ENCODE results near the gene COQ3.
A peak's percentile ranks its signal among the peaks of the same experiment; 100 is the strongest.

The COQ3 gene

DNA sequence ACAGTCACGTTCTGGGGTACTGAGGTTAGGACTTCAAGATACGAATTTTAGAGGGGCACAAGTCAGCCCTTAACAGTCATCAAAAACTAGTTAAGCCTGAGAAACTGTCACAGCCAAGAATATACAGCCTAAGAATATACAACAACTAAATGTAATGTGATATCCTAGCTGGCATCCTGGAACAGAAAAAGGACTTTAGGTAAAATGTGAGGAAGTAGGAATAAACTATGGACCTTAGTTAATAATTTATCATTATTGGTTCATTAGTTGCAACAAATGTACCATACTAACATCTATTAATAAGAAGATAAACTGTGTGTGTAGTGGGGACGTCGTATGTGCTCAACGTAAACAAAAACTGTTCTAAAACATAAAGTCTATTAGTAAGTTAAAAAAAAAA is 30.0 kb upstream of the COQ3 start:
- H3K4me2 ChIP-seq: peak overlapping the region; percentile 89
- H4K20me1 ChIP-seq: peaks cover 56% of the 10 kb centered on the region
- no peaks in the 10 kb centered on the region for H3K9me3 ChIP-seq
- peak overlapping the region; percentile 93; the same call in 1 of the 2 replicates for H3K27ac ChIP-seq
- H3K4me1 ChIP-seq: peaks cover 39% of the 10 kb centered on the region
- H3K9ac ChIP-seq: peak overlapping the region; percentile 89
- peaks cover 25% of the 10 kb centered on the region for H3K36me3 ChIP-seq
- H3K27me3 ChIP-seq: no peaks in the 10 kb centered on the region
- H3K4me3 ChIP-seq: peak overlapping the region; percentile 73
- no peak for TF ChIP-seq Cebpa-rat (IDR thresholded peaks at IDR 0.05)

- TF ChIP-seq Cebpa-rat (IDR thresholded peaks at IDR 0.05): no peak
- Histone ChIP-seq H3K9ac (no peak overlapping the region), H3K36me3 (peaks cover 30% of the 10 kb centered on the region), H3K27me3 (no peaks in the 10 kb centered on the region), H3K4me2 (peak overlapping the region; percentile 89), H3K4me3 (0 out of 2 replicates have a peak overlapping the region, but pooled peaks have one; percentile 73), H4K20me1 (peaks cover 68% of the 10 kb centered on the region), H3K4me1 (peaks cover 38% of the 10 kb centered on the region), H3K9me3 (no peaks in the 10 kb centered on the region), H3K27ac (no peak overlapping the region)
Observed at GRCh38 chr6:99422912-99423311, 28.9 kb upstream of the COQ3 start.

GRCh38 chr6:99416892-99417767 is 23.1 kb upstream of the COQ3 start:
- H3K4me1 ChIP-seq: 0 out of 2 replicates have a peak, but pooled peaks cover under 1% of the 10 kb centered on the region
- no peaks in the 10 kb centered on the region for H3K9me3 ChIP-seq
- no peak overlapping the region for H3K9ac ChIP-seq
- no peak overlapping the region for H3K27ac ChIP-seq
- no peak for TF ChIP-seq Cebpa-rat (IDR thresholded peaks at IDR 0.05)
- peaks cover 54% of the 10 kb centered on the region for H3K36me3 ChIP-seq
- no peaks in the 10 kb centered on the region for H3K27me3 ChIP-seq
- no peak overlapping the region for H3K4me3 ChIP-seq
- H4K20me1 ChIP-seq: peaks cover 100% of the 10 kb centered on the region
- no peak overlapping the region for H3K4me2 ChIP-seq

DNA sequence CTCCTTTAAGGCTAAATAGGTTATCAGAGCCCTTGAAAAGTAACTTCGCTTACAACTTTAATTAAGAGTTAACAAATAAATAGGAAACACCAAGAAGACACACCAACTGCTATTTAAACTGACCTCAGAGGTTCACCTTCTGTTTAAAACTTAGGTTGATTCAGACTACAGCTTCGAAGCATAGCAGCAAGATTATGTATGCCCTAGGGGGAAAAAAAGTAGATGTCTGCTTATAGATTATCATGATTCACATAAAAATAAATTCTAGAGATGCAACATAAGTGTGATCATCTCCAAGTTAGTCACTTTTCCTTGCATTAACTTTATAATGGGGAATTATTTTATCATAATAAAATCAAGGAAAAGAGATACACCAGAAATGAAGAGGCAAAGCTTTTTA is 22.2 kb upstream of the COQ3 start:
- Histone ChIP-seq H3K4me3 (no peak overlapping the region), H3K9ac (no peak overlapping the region), H3K36me3 (peaks cover 54% of the 10 kb centered on the region), H3K9me3 (no peaks in the 10 kb centered on the region), H3K4me2 (no peak overlapping the region), H3K27me3 (no peaks in the 10 kb centered on the region), H4K20me1 (peaks cover 100% of the 10 kb centered on the region), H3K27ac (no peak overlapping the region), H3K4me1 (no peaks in the 10 kb centered on the region)
- no peak for TF ChIP-seq Cebpa-rat (IDR thresholded peaks at IDR 0.05)

DNA sequence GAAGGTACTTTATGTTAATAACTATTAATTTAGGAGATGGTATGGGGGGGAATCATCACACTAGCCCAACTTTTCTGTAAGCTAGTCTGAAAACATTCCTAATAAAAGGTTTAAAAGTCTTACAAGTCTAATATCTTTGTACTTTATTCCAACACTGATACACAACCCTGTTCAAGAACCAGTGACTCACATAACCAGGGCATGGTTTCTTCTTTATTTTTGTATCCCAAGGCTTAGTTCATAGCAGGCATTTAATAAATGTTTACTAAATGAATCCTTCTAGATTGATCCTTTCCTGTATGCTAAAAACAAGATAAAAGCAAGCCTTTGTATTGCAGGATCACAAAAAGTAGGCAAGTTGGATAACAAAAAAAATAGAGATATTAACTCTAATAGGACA is 21.5 kb upstream of the COQ3 start:
- H3K9me3 ChIP-seq: no peaks in the 10 kb centered on the region
- no peaks in the 10 kb centered on the region for H3K27me3 ChIP-seq
- H3K4me2 ChIP-seq: no peak overlapping the region
- H3K27ac ChIP-seq: no peak overlapping the region
- peaks cover 60% of the 10 kb centered on the region for H3K36me3 ChIP-seq
- H3K4me1 ChIP-seq: no peaks in the 10 kb centered on the region
- no peak overlapping the region for H3K4me3 ChIP-seq
- TF ChIP-seq Cebpa-rat (IDR thresholded peaks at IDR 0.05): no peak
- no peak overlapping the region for H3K9ac ChIP-seq
- H4K20me1 ChIP-seq: peaks cover 100% of the 10 kb centered on the region

GRCh38 chr6:99412065-99412464 is 18.1 kb upstream of the COQ3 start:
- Histone ChIP-seq H4K20me1 (peaks cover 98% of the 10 kb centered on the region), H3K36me3 (peaks cover 82% of the 10 kb centered on the region)

GRCh38 chr6:99409672-99410071 is 15.7 kb upstream of the COQ3 start:
- peaks cover 92% of the 10 kb centered on the region for H4K20me1 ChIP-seq
- H3K9ac ChIP-seq: no peak overlapping the region
- H3K4me1 ChIP-seq: no peaks in the 10 kb centered on the region
- H3K36me3 ChIP-seq: peaks cover 90% of the 10 kb centered on the region
- H3K27ac ChIP-seq: no peak overlapping the region
- H3K4me2 ChIP-seq: no peak overlapping the region
- TF ChIP-seq Cebpa-rat (IDR thresholded peaks at IDR 0.05): no peak
- H3K27me3 ChIP-seq: no peaks in the 10 kb centered on the region
- no peaks in the 10 kb centered on the region for H3K9me3 ChIP-seq
- H3K4me3 ChIP-seq: no peak overlapping the region

More at GRCh38 chr6:99412065-99412464, 18.1 kb upstream of the COQ3 start:
- Histone ChIP-seq H3K9ac (no peak overlapping the region), H3K27me3 (no peaks in the 10 kb centered on the region), H3K9me3 (no peaks in the 10 kb centered on the region), H3K4me1 (no peaks in the 10 kb centered on the region), H3K4me2 (no peak overlapping the region), H3K4me3 (no peak overlapping the region), H3K27ac (no peak overlapping the region)
- TF ChIP-seq Cebpa-rat (IDR thresholded peaks at IDR 0.05): no peak

- H3K27me3 ChIP-seq: no peaks in the 10 kb centered on the region
- H3K9ac ChIP-seq: no peak overlapping the region
- no peak for TF ChIP-seq Cebpa-rat (IDR thresholded peaks at IDR 0.05)
- H3K4me3 ChIP-seq: no peak overlapping the region
- no peaks in the 10 kb centered on the region for H3K4me1 ChIP-seq
- H4K20me1 ChIP-seq: peaks cover 78% of the 10 kb centered on the region
- peaks cover 90% of the 10 kb centered on the region for H3K36me3 ChIP-seq
- no peaks in the 10 kb centered on the region for H3K9me3 ChIP-seq
- H3K27ac ChIP-seq: no peak overlapping the region
- no peak overlapping the region for H3K4me2 ChIP-seq
Observed at GRCh38 chr6:99407076-99407475, 13.1 kb upstream of the COQ3 start.

- peaks cover 81% of the 10 kb centered on the region for H3K36me3 ChIP-seq
Observed at GRCh38 chr6:99402448-99402847, 8.5 kb upstream of the COQ3 start.

GRCh38 chr6:99397287-99397686 is 3.3 kb upstream of the COQ3 start:
- no peak for TF ChIP-seq Cebpa-rat (IDR thresholded peaks at IDR 0.05)

More at GRCh38 chr6:99402448-99402847, 8.5 kb upstream of the COQ3 start:
- H3K4me2 ChIP-seq: no peak overlapping the region
- H3K27me3 ChIP-seq: no peaks in the 10 kb centered on the region
- no peaks in the 10 kb centered on the region for H3K4me1 ChIP-seq
- no peak overlapping the region for H3K4me3 ChIP-seq
- H3K9me3 ChIP-seq: no peaks in the 10 kb centered on the region
- H4K20me1 ChIP-seq: peaks cover 33% of the 10 kb centered on the region
- no peak overlapping the region for H3K9ac ChIP-seq
- TF ChIP-seq Cebpa-rat (IDR thresholded peaks at IDR 0.05): no peak
- H3K27ac ChIP-seq: no peak overlapping the region

More at GRCh38 chr6:99397287-99397686, 3.3 kb upstream of the COQ3 start:
- H3K27ac ChIP-seq: no peak overlapping the region
- H3K36me3 ChIP-seq: peaks cover 42% of the 10 kb centered on the region
- H4K20me1 ChIP-seq: no peaks in the 10 kb centered on the region
- no peaks in the 10 kb centered on the region for H3K27me3 ChIP-seq
- peaks cover 12% of the 10 kb centered on the region for H3K4me1 ChIP-seq
- H3K9ac ChIP-seq: no peak overlapping the region
- no peaks in the 10 kb centered on the region for H3K9me3 ChIP-seq
- H3K4me3 ChIP-seq: no peak overlapping the region
- H3K4me2 ChIP-seq: no peak overlapping the region

Data from BLaER1 (cell line).